GM23248 (cell line): ENCODE results near the gene INTS14.

Experiments used
- EZH2 ChIP-seq: fragments of 200-600 bp; sonication (generic); IDR thresholded peaks from 2 replicates; pipeline ENCODE4 v1.6.1; 2018; ENCODE audit warnings: antibody characterized with exemption, mild to moderate bottlenecking; ENCODE audit not compliant: insufficient read depth, poor library complexity, severe bottlenecking
- EZH2phosphoT487 ChIP-seq: fragments of 200-600 bp; sonication (generic); IDR thresholded peaks from 2 replicates; pipeline ENCODE4 v1.6.1; 2018; ENCODE audit warnings: antibody characterized with exemption, moderate library complexity, mild to moderate bottlenecking, low read depth; ENCODE audit not compliant: insufficient read depth

GRCh38 chr15:65533057-65533756 lies 77.7 kb downstream of the INTS14 start:
- no peak for TF ChIP-seq EZH2phosphoT487
- TF ChIP-seq EZH2: no peak
